Suppressor macrophage (primary cell): ENCODE results near the gene GRIK4.
"Not testable (repeated sequence)": the region's sequence is repeated elsewhere in the genome, so short reads cannot be mapped to it uniquely, and the experiment has no call there.

Experiments used
- DNase-seq, 4 experiments: peaks; one replicate each; pipeline ENCODE4 v3.0.0-alpha.2; 2020 to 2022

The GRIK4 gene

DNA sequence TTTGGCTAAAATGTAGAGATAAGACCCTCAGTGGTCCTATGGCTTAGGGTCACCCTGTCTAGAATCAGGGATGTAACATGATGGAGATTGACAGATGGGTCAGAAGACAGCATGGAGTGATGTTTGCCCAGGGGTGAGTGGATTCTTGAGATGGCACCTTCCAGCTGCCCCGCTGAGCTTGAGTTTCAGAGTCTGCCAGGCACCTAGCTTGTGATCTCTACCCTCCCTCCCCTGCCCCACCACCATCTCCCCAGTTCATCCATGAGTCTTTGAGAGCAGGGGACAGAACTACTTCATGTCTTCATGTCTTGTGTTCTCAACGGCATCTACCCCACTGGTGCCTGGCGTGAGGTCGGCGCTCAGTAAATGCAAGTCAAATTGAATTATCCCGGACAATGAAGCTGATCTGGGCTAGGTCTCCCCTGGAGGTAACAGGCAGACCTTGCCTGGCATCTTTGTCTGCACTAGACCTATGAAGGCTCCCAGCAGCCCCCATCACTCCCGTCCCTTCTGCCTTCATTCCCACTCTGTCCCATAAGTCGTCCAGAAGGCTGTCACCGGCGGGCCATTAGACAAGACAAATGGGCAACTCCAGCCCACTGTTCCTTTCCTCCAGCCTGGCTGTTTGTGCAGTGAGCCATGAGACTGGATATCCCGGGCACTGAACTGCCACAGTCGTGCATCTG is 273.2 kb downstream of the GRIK4 start:
- no peak for DNase-seq

DNA sequence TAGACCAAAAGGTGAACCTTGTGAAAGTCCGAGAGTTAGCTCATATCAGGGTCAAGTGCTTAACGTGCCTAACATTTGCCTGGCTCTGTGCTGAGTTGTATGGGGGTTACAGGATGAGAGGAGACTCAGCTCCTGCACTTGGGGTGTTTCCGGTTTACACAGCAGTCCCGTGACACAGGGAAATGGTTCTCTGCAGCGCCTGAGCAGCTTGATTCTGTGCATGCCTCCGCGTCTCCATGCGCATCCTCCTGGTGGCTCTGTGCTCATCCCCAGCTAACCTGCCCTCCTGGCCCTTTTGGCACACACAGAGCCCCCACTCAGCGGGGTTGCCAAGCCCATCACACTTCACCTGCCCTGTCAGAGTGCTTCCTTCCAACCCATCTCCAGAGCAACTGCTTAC is 274.0 kb downstream of the GRIK4 start:
- no peak for DNase-seq

DNA sequence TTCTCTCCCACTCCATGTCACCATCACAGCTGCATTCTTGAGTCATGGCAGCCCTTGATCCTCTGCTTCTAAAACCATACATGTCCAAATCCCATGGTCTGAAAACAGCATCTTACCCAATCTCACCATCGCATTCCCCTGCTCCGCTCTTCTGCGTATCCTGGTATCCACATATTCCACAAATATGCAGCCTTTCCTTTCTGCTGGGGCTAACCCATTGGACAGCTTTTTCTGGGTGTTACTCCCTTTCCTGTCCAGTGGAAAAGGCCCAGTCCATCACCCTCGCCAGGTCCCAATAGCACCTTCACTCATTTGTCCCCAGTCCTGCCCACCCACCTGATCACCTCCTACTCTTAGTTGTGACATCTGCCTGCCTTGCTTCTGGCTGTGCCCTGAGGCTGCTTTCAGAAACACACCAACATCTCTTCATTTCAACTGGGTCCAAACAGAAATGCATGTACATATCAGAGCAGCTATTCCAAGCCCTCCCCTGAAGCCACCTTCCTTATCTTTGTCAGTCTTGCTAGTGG is 274.7 kb downstream of the GRIK4 start:
- DNase-seq: no peak

DNA sequence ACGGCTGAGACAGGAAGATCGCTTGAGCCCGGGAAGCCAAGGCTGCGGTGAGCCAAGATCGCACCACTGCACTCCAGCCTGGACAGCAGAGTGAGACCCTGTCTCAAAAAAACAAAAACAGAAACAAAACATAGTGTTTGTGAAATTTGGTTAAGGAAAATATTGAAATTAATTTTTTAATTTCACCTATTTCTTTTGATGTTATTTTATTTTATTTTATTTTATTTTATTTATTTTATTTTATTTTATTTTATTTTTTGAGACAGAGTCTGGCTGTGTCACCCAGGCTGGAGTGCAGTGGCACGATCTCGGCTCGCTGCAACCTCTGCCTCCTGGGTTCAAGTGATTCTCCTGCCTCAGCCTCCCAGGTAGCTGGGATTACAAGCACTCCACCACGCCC is 275.7 kb downstream of the GRIK4 start:
- DNase-seq: not testable (repeated sequence)

DNA sequence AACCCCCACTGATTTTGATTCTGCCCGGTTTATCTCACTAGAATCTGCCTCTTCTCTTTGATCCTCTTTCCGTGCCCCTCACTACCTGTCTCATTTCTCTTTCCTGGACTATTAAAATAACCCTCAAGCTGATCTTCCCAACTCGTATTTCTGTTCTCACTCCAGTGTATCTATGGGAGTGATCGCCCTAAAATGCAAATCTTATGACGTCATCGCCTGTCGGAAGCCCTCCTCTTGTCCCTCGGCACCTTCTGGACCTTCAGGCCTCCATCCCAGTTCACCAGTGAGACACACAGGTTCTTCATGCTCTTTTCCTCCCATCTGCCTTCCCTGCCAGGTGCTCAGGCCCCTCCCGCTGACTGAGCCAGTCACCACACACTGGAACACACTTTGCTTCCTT is 277.8 kb downstream of the GRIK4 start:
- no peak for DNase-seq

DNA sequence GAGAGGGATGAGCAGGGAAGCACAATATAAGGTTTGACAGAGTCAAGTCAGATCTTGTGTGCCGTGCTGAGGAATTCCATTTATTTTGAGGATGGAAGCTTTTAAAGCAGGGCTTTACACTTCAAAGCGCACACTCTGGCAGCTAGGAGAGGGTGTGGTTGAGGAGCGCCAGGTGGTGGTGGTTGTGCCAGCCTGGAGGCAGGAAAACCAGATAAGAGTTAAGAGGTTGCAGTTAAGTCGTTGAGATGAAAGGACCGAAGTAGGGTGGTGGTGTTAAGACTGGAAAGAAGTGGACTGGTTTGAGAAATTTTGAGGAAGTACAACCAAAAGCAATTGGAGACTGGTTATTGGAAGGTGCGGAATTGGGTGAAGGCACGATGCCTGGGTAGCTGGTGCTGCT is 280.8 kb downstream of the GRIK4 start:
- DNase-seq: no peak

DNA sequence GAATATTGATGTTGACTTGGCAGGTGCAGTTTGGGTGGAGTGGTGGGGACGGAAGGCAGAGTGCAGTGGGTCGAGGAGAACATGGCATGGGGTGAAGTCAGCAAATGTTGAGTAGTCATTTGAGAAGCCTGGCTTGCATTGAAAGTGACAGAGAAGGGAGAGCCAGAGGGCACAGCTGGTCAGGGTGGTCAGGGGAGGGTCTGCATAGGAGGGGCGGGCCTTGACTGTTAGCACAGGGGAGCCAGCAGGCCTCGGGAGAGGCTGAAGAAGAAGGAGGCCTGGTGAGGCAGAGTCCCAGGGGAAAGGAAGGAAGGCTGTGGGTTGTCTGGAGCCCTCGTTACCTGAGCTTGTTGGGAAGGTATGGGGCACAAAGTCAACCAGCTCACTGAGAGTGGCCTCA is 281.6 kb downstream of the GRIK4 start:
- DNase-seq: no peak

DNA sequence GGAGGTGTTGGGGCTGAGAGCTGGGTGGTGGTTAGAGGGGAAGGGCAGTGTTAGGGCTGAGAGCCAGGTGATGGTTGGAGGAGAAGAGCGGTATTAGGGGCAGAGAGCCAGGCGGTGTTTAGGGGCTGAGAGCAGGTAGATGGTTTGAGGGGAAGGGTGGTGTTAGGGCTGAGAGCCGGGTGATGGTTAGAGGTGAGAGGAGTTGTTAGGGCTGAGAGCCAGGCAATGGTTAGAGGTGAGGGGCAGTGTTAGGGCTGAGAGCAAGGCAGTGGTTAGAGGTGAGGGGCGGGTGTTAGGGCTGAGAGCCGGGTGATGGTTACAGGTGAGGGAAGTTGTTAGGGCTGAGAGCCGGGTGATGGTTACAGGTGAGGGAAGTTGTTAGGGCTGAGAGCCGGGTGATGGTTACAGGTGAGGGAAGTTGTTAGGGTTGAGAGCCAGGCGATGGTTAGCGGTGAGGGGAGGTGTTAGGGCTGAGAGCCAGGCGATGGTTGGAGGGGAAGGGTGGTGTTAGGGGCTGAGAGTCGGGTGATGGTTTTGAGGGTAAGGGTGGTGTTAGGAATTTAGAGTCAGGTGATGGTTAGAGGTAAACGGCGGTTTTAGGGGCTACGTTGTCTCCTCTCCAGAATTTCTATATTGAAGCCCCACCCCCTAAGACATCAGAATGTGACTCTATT is 282.4 kb downstream of the GRIK4 start:
- DNase-seq: no peak

DNA sequence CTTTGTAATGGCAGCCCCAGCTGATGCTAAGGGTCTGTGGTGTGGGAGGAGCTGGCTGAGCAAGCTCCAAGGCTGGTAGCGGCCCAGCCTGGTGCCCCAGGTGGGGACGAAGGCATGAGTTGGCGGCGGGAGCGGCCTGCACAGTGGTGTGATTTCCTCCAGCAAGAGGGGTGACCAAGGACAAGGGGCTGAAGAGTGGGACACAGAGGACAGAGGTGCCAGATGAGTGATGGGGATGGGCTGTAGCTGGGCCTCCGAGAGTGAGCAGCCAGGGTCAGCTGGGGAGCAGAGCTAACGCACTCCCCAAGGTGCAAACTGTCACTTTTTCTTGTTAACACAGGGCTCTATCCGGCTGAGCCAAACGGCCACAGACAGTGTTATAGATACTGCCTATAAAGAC is 283.2 kb downstream of the GRIK4 start:
- DNase-seq: no peak

DNA sequence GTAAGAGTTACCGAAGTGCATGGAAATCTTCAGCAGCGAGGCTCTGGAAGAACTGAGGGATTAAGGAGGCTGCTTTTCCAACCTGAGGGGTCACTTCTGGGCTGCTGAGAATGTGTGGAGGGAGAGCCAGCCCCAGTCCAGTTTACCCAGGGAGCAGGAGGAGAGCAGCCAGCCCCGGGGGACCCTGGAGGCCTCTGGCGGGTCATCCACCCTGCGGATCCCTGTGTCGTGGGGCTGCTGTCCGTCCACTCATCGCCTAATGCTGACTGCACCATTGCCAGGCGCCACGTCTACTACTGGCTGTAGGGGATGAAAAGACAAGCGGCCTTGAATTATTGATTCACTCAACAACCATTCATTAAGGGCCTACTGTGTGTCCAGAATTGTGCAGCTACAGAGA is 283.6 kb downstream of the GRIK4 start:
- DNase-seq: no peak

DNA sequence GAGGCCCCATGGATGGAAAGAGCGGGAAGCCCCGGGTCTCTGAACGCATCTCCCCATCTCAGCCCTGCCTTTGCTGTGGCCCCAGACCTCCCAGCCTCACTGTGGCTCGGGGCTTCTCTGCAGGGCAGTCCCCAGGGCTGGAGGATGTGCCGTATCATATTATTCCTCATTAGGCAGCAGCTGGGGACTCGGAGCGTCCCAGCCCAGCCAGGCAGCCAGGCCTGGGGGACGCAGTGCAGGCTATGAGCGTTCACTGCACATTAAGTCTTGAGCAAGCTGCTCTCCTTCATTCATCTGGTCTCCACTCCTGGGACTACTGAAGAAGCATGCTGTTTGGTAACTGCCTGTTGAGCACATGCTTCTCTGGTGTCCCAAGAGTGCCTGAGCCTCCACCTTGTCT is 285.6 kb downstream of the GRIK4 start:
- no peak for DNase-seq

DNA sequence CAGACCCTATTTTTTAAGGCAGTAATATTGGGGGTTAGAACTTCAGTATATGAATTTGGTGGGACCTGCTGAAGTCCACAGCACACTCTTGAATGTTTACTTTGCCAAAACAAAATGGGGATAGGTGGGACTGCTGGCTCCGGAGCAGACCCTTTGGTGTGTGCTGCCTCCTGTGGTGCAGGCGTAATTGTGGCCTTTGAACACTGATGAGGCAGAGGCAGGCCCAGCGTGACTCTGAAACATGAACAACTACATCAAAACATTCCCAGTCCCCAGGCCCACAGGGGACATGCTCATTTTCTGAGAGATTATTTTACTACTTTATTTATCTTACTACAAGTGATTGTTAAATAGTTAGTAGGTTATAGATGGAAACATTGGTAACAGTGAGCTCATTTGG is 287.3 kb downstream of the GRIK4 start:
- no peak for DNase-seq

DNA sequence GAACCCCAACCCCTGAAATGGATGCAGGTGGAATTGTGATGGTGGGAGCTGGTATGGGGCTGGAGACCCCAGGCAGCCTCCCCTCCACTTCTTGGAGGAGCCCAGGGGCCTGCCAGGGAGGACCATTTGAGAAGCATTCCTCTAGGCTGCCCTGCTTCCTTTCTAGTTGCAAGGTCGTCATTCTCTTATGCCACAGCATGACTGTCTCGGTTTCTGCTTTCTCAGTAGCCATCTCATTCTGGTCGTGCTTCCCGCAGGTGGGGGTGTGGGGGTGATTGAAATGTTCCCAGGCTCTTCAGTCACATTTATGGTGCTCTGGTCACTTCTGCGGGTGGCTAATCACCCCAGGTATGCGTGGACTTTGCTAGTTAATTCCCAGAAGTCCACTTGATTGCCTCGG is 288.7 kb downstream of the GRIK4 start:
- no peak for DNase-seq

DNA sequence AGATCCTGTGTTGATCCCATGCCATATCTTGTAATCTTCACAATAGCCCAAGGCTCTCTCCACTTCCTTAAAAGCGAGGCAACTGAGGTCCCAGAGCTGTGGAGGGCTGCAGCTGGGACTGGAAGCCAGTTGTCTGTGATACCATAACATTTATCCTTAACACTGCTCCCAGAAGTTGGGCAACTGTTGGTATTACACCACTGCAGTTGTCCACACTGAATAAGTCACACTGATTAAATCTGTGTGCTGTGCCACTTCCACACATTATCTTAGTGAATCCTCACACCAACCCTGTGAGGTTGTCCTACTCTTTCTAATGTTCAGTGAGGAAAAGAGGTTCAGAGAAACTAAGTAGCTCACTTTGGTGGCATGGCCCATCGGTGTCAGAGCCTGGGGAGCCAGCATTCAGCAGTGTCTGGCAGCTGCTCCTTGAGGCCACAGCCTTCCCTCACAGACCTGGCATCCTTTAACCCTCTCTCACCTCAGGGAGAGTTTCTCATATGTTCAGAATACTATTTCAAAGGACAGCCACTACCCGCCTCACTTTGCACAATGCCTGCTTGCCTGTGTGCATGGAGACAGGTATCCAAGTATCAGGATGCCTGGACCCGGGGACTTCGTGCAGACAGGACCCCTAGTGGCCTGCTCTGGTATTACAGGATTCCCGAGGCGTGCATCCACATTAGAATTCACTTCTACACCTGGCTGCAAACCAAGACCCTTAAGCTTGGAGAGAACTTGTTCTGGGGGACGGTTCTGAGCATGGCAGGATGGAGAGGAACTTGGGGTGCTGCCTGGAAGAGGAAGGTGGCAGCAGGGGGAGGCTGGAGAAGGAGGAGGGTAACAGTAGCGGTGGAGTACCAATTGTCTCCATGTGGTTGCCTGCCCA is 290.5 kb downstream of the GRIK4 start:
- peak; percentile 49 to 79 (median 62) for DNase-seq

DNA sequence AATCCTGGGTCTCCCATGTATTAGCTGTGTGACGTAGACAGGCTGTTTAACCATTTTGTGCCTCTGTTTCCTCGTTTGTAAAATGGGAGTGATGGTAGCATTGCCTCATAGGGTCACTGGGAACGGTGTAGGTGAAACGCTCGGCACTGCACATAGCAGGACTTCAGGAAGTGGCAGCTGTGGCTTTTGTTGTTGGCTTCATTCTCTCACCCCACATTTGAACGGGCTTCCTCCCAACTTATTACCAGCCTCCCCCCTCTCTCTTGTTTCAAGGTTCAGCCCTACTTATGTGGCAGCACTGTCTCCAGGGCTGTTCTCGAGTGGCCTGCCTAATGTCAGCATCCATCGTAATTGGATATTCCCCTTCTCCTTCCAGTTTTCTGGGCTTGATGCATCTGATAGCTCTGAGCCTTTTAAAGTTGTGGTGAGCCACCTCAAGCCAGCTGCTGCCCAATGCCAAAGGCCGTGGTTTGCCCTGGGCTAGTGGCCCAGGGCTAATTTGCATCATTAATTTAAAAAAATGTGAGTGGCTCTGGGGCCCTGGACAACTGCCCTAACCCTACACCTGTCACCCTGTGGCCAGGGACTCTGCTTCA is 294.5 kb downstream of the GRIK4 start:
- no peak for DNase-seq

DNA sequence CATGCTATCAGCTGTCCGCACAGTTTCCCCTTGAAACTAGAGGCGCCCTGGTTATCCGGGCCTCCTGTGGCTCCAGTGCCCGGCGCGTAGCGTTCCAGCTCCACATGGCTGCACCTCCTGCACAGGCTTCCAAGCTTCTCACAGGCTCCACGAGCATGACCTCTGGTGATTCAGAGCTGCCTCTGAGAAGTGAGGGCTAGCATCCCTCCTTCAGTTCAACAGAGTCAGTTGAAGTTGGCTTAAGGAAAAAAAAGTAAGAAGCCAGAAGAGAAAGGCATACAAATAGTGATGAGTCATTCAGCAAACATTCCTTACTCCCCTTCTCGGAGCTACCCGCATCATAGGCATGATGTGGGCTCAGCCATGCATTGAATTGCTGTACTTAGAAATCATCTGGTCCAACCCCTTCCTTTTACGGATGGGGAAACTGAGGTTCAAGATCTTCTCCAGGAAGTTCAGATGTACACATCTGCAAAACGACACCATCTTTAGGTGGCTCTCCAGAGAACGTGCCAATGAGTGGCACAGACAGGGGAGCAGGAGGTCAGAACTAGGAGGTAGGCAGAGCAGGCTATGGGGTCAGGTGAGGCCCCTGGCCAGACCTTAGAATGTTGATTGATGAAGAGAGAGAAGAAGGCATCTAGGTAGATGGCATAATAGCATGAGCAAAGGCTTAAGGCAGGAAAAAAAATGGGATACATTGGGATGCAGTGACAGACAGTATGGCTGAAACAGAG is 296.0 kb downstream of the GRIK4 start:
- no peak for DNase-seq

DNA sequence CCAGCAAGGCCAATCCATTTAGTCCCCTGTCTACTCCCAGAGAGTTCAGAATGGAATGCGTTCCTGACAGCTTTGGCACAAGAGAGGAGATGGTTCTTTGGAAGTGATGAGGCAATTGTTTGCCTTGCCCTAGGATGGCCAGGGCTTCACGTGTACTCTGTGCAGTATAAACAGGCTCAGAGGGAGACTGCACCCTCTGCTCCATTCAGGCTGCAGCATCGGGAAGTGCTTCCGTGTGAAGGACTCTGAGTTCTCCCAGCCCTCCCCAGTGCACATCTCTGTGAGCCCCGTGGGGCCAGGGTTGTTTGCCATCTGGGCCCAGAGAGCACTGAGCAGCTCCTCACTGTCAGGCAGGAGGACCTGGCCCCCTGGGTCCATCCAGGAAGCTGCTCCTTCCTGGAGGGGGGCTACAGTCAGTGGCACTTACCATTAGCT is 297.1 kb downstream of the GRIK4 start:
- DNase-seq: no peak

DNA sequence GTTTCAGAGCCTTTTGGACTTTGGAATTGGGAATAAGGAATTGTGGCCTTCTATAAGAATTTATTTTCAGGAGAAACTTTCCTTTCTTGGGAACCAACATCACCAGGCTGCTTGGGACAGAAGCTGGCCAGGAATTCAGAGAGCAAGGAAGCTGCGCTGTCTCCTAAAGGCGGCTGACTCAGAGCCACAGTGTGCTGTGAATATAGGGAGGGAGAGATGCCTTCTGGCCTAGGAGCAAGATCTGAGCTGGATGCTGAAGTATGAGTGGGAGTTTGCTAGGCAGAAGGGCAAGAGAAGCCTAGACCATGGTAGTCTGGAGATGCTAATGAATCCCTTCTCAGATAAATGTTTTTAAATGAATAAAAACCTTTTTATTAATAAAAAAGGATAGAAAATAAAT is 298.7 kb downstream of the GRIK4 start:
- no peak for DNase-seq

DNA sequence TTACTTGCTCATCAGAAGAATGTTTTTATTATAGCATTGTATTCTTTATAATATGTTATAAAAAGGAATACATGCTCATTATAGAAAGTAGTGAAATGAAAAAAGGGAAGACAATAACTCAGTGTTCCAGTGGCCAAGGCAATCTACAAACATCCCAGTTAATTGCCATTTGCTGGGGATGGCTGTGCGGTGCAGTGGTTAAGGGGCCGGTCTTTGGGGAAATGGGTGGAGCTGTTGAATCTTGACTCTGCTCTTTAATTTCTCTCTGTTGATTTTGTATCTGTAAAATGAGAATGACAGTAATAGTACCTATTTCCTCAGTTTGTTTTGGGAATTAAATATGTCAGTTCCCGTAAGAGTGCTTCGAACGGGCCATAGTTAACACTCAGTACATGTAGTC is 299.7 kb downstream of the GRIK4 start:
- no peak for DNase-seq

DNA sequence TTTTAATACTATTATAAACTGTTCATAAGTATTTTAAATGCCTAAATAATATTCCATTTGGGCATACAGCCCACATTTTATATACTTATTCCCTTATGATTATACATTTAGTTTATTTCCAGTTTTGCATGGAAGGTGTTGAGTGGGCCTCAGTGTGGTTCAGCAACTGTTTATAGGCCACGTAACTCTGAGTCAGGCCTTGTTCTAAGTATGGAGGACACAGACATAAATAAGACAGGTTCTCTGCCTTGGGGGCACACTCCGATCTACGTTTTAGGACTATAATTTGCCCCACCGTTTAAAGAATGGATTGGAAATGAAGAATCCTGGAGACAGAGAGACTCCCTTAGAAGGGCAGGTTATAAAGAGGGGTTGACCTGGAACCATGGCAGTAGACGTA is 300.2 kb downstream of the GRIK4 start:
- no peak for DNase-seq

DNA sequence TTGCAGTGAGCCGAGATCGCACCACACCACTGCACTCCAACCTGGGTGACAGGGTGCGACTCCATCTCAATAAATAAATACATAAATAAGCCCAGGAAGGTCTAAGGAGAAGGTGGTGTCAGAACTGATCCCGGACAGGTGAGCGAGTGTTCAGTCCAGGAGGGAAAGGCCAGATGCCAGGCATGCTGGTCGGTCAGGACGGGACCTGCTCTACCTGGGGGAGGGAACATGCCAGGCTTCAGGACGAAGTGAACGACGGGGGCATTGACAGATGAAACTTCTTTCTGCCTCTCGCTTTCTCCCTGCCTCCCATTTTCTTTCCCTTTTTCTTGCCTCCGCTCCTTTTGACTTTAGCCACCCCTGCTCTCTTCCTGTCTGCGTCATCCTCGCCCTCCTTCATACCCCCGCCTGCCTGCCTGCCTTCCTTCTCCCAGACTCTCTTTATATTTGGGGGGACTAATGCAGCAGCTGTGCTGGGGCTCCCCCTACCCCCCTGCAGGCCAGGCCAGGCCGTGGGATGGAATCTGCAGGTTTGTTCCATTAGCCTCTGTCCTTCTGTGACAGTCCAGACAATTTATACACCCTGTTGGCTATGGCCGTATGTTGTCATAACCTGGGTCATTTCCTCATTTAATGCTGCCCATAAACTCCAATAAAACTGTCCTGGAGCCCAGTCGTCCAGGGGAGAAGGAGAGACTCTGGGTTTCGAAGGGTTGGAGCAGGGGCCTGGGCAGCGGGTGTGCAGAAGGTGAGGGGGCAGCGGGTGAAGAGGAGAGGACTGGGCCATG is 303.2 kb downstream of the GRIK4 start:
- DNase-seq: no peak
